ENCODE data around the gene CTNNA3. TPM values are rescaled to one million over a fixed set of nuclear protein-coding genes. Genes with fewer than 3 reads are reported as not detected.

CTNNA3 gene
- total and polyA plus RNA-seq, 2 donors (not counting 3 experiments of a cell fraction or from before 2014, with no cell fraction given) = not detected

DNA sequence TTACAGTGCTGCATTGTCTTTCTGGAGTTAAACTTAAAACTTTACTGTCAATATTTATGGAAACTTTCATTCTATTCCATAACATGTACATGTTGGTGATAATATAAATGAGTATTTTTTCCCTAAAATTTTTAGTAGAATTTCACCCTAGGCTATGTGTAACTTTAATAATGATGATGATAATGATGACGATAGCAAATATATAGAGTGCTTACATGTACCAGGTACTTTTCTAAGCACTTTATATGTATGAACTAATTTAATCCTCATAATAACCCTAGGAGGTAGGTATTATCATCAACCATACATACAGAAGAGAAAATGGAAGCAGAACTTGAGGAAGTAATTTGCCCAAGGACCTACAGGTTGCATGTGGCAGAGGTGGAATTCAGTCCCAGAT lies 684.5 kb downstream of the CTNNA3 start:
- DNase-seq (ENCODE audit: low read depth, low spot score) (no peak), FAIRE-seq (no peak)
- Histone ChIP-seq H4K20me1 (replicated peaks; ENCODE audit: control insufficient read depth, extremely low read depth, insufficient read depth, low read length) (no peaks in the 10 kb centered on the region), H3K9ac (replicated peaks; ENCODE audit: extremely low read depth, insufficient read depth, low read length) (no peak overlapping the region), H3K4me1 (ENCODE audit: control insufficient read depth, extremely low read depth, insufficient read depth, low read length) (no peaks in the 10 kb centered on the region), H3K36me3 (ENCODE audit: control insufficient read depth in 2 of 2, extremely low read depth in 1 of 2, insufficient read depth in 2 of 2, low read length in 2 of 2) (no peaks in the 10 kb centered on the region), H3K9me3 (replicated peaks; ENCODE audit: control insufficient read depth, insufficient read depth, low read length) (no peaks in the 10 kb centered on the region), H3K27me3 (ENCODE audit: control insufficient read depth in 2 of 2, insufficient read depth in 2 of 2, low read length in 2 of 2) (no peaks in the 10 kb centered on the region), H3K79me2 (ENCODE audit: control insufficient read depth, insufficient read depth, low read length) (no peaks in the 10 kb centered on the region), H3K4me3 (replicated peaks in 1 of 3; ENCODE audit: insufficient read depth in 1 of 3, low read depth in 1 of 3, low read length in 3 of 3) (no peak overlapping the region), H3K4me2 (ENCODE audit: insufficient read depth, low read length) (no peak overlapping the region), H3K9me1 (replicated peaks; ENCODE audit: control insufficient read depth, extremely low read depth, insufficient read depth, low read length) (no peaks in the 10 kb centered on the region), H2AFZ (ENCODE audit: low read depth, low read length) (no peak overlapping the region), H3K27ac (ENCODE audit: insufficient read depth, low read depth, low read length) (no peak overlapping the region)
- CTCF ChIA-PET = no interaction called here
- no TSS peak for BruUV-seq (replicated peaks)
- POLR2A ChIA-PET = no interaction called here
- TF ChIP-seq GATA2 (IDR thresholded peaks at IDR 0.05; ENCODE audit: insufficient read depth, insufficient read length, low read depth, low read length) = no peak
- no peak for TF ChIP-seq POLR2A (IDR thresholded peaks at IDR 0.05; ENCODE audit: low read depth, low read length)
- TF ChIP-seq FOS (IDR thresholded peaks at IDR 0.05; ENCODE audit: borderline replicate concordance, insufficient read depth, low read length) = no peak
- no peak for TF ChIP-seq JUN (IDR thresholded peaks at IDR 0.05; ENCODE audit: borderline replicate concordance, insufficient read depth, insufficient read length, low read depth)
- no peak for TF ChIP-seq CTCF (IDR thresholded peaks at IDR 0.05; ENCODE audit: extremely low read depth in 1 of 2, insufficient read depth in 1 of 2, low read depth in 1 of 2, low read length in 2 of 2)
- TF ChIP-seq EZH2 (IDR thresholded peaks at IDR 0.05; ENCODE audit: borderline replicate concordance, low read depth, low read length, severe bottlenecking) = no peak
- no peak for TF ChIP-seq POLR2AphosphoS5 (IDR thresholded peaks at IDR 0.05; ENCODE audit: insufficient read depth, low read depth, low read length)
- no peak for TF ChIP-seq MYC (IDR thresholded peaks at IDR 0.05; ENCODE audit: low read depth, low read length)
- TF ChIP-seq, protein P1, sequence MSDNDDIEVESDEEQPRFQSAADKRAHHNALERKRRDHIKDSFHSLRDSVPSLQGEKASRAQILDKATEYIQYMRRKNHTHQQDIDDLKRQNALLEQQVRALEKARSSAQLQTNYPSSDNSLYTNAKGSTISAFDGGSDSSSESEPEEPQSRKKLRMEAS (IDR thresholded peaks at IDR 0.05; ENCODE audit: insufficient read depth, insufficient read length) = no peak
- intact Hi-C loops (cut with micrococcal nuclease) = no loop called here
- dilution Hi-C loops (cut with MboI; ENCODE audit: extremely low pct_ligation_motif_present, low sequenced_read_pairs) = no loop called here
